H9 (cell line): ENCODE measurements around the gene MZB1. TPM values are rescaled to one million over a fixed set of nuclear protein-coding genes. Genes with fewer than 3 reads are reported as not detected.

ENCODE experiments used
- DNase-seq: peaks from one replicate; pipeline ENCODE4 v3.0.0-alpha.2; 2017
- H2AFZ ChIP-seq: one replicate; pipeline ENCODE4 v1.6.1; 2013; ENCODE audit warnings: mild to moderate bottlenecking, low read length, control low read depth, moderate library complexity
- H2AK5ac ChIP-seq: 2 replicates; pipeline ENCODE4 v1.6.1; 2013; ENCODE audit warnings: low read length, control low read depth, mixed read lengths; ENCODE audit not compliant: insufficient read length
- H2BK120ac ChIP-seq: one replicate; pipeline ENCODE4 v1.6.1; 2013; ENCODE audit warnings: low read depth, mild to moderate bottlenecking, low read length, control low read depth, inconsistent platforms; ENCODE audit not compliant: poor library complexity, severe bottlenecking
- H2BK12ac ChIP-seq: 2 replicates; pipeline ENCODE4 v1.6.1; 2013; ENCODE audit warnings: low read length, control low read depth, mixed read lengths, low read depth; ENCODE audit not compliant: insufficient read length
- H2BK15ac ChIP-seq: 2 replicates; pipeline ENCODE4 v1.6.1; 2013; ENCODE audit warnings: low read depth, low read length, control low read depth
- H2BK20ac ChIP-seq: one replicate; pipeline ENCODE4 v1.6.1; 2013; ENCODE audit warnings: low read depth, mild to moderate bottlenecking, low read length, control low read depth, inconsistent platforms; ENCODE audit not compliant: poor library complexity, severe bottlenecking
- H2BK5ac ChIP-seq: 2 replicates; pipeline ENCODE4 v1.6.1; 2013; ENCODE audit warnings: low read length, control low read depth, mixed read lengths; ENCODE audit not compliant: insufficient read length
- H3K14ac ChIP-seq: 2 replicates; pipeline ENCODE4 v1.6.1; 2013; ENCODE audit warnings: low read length, control low read depth; ENCODE audit not compliant: insufficient read depth
- H3K18ac ChIP-seq: 2 replicates; pipeline ENCODE4 v1.6.1; 2013; ENCODE audit warnings: low read depth, mild to moderate bottlenecking, mixed read lengths, low read length, control low read depth; ENCODE audit not compliant: insufficient read length
- H3K23ac ChIP-seq: 2 replicates; pipeline ENCODE4 v1.6.1; 2013; ENCODE audit warnings: low read length, control low read depth, mixed read lengths, low read depth; ENCODE audit not compliant: insufficient read length
- H3K23me2 ChIP-seq: 2 replicates; pipeline ENCODE4 v1.6.1; 2013; ENCODE audit warnings: low read depth, mild to moderate bottlenecking, mixed read lengths, low read length, control low read depth; ENCODE audit not compliant: insufficient read length, poor library complexity, severe bottlenecking
- H3K27ac ChIP-seq: 2 replicates; pipeline ENCODE4 v1.5.1; 2013; ENCODE audit warnings: low read length, control low read depth, mixed read lengths, low read depth; ENCODE audit not compliant: insufficient read length
- H3K27me3 ChIP-seq: 2 replicates; pipeline ENCODE4 v1.6.1; 2013; ENCODE audit warnings: low read length, control low read depth, inconsistent platforms; ENCODE audit not compliant: insufficient read depth
- H3K4ac ChIP-seq: 2 replicates; pipeline ENCODE4 v1.6.1; 2013; ENCODE audit warnings: low read depth, mild to moderate bottlenecking, control low read depth, inconsistent platforms, low read length, moderate library complexity
- H3K4me1 ChIP-seq: 2 replicates; pipeline ENCODE4 v1.6.1; 2013; ENCODE audit warnings: low read length, control low read depth, inconsistent platforms; ENCODE audit not compliant: insufficient read depth
- H3K4me2 ChIP-seq: 2 replicates; pipeline ENCODE4 v1.6.1; 2013; ENCODE audit warnings: low read length, control low read depth, mixed read lengths; ENCODE audit not compliant: insufficient read length, insufficient read depth
- H3K56ac ChIP-seq: 2 replicates; pipeline ENCODE4 v1.6.1; 2013; ENCODE audit warnings: low read depth, mild to moderate bottlenecking, mixed read lengths, low read length, control low read depth; ENCODE audit not compliant: insufficient read length
- H3K79me1 ChIP-seq: 2 replicates; pipeline ENCODE4 v1.6.1; 2013; ENCODE audit warnings: low read depth, mild to moderate bottlenecking, moderate library complexity, low read length, control low read depth, inconsistent platforms; ENCODE audit not compliant: insufficient read depth, poor library complexity, severe bottlenecking
- H3K79me2 ChIP-seq: 2 replicates; pipeline ENCODE4 v1.6.1; 2013; ENCODE audit warnings: low read length, control low read depth, inconsistent platforms; ENCODE audit not compliant: insufficient read depth
- H3K9ac ChIP-seq: 2 replicates; pipeline ENCODE4 v1.6.1; 2013; ENCODE audit warnings: low read length, control low read depth, mixed read lengths; ENCODE audit not compliant: insufficient read length; ENCODE audit errors: extremely low read depth
- H3K9me3 ChIP-seq: one replicate; pipeline ENCODE4 v1.6.1; 2013; ENCODE audit warnings: low read depth, low read length, inconsistent platforms; ENCODE audit not compliant: control insufficient read depth
- H3T11ph ChIP-seq: one replicate; pipeline ENCODE4 v1.6.1; 2013; ENCODE audit warnings: mild to moderate bottlenecking, low read length, control low read depth, inconsistent platforms
- H4K20me1 ChIP-seq: one replicate; pipeline ENCODE4 v1.6.1; 2013; ENCODE audit not compliant: control insufficient read depth, insufficient read length, insufficient read depth
- H4K5ac ChIP-seq: 2 replicates; pipeline ENCODE4 v1.6.1; 2013; ENCODE audit warnings: low read depth, mild to moderate bottlenecking, mixed read lengths, low read length, control low read depth; ENCODE audit not compliant: insufficient read length
- H4K8ac ChIP-seq: replicated peaks from 2 replicates; pipeline ENCODE4 v1.6.1; 2013; ENCODE audit warnings: low read length, control low read depth, mixed read lengths, low read depth; ENCODE audit not compliant: insufficient read length
- H4K91ac ChIP-seq: 2 replicates; pipeline ENCODE4 v1.6.1; 2013; ENCODE audit warnings: low read depth, mild to moderate bottlenecking, moderate library complexity, mixed read lengths, low read length, control low read depth; ENCODE audit not compliant: insufficient read length
- H3K27ac Mint-ChIP-seq, 3 experiments: 2 replicates in 2 of 3; 3 replicates in 1 of 3; pipeline ENCODE4 v1.8.0; 2020 to 2021; ENCODE audit warnings: mixed read lengths in 3 of 3, mild to moderate bottlenecking in 1 of 3, moderate library complexity in 1 of 3
- H3K27me3 Mint-ChIP-seq: 2 replicates; pipeline ENCODE4 v1.8.0; 2021; ENCODE audit warnings: low read depth, mild to moderate bottlenecking, moderate library complexity, mixed read lengths
- H3K36me3 Mint-ChIP-seq, 3 experiments: 2 replicates in 2 of 3; 3 replicates in 1 of 3; pipeline ENCODE4 v1.8.0; 2020 to 2021; ENCODE audit warnings: low read depth in 3 of 3, mixed read lengths in 3 of 3; ENCODE audit not compliant: insufficient read depth in 1 of 3
- H3K4me1 Mint-ChIP-seq, 2 experiments: 2 replicates each; pipeline ENCODE4 v1.8.0; 2020; ENCODE audit warnings: mixed read lengths in 2 of 2
- H3K4me3 Mint-ChIP-seq, 2 experiments: 2 replicates in 1 of 2; 3 replicates in 1 of 2; pipeline ENCODE4 v1.8.0; 2020 to 2021; ENCODE audit warnings: mild to moderate bottlenecking in 2 of 2, mixed read lengths in 2 of 2, moderate library complexity in 1 of 2
- H3K9me3 Mint-ChIP-seq, 2 experiments: 2 replicates in 1 of 2; 3 replicates in 1 of 2; pipeline ENCODE4 v1.8.0; 2020; ENCODE audit warnings: mild to moderate bottlenecking in 2 of 2, mixed read lengths in 2 of 2, moderate library complexity in 1 of 2
- CTCF ChIP-seq: fragments of 200-600 bp; sonication (generic); conservative IDR thresholded peaks from 3 replicates; pipeline ENCODE4 v1.8.0; 2021; ENCODE audit warnings: antibody characterized with exemption, mild to moderate bottlenecking
- WGBS: extraction: QIAGEN DNeasy Blood & Tissue Kit; methylation state at CpG from one replicate; pipeline ENCODE4 v1.1.7; 2013; ENCODE audit warnings: missing lambda C conversion rate, low lambda C conversion rate, mixed read lengths; ENCODE audit not compliant: insufficient read length; ENCODE audit errors: extremely low coverage; 5-methylcytosine and 5-hydroxymethylcytosine counted together
- total RNA-seq: library from RNA; stranded (reverse); gene quantifications from 2 replicates; pipeline ENCODE4 v1.2.1, GENCODE V29; 2021

Gene MZB1
- total RNA-seq, 1 experiment from 2014 or later = 0.31 TPM

GRCh38 chr5:139360384-139360783, 29.3 kb downstream of the MZB1 start:
- no peaks in the 10 kb centered on the region for H3K23me2 ChIP-seq
- H4K5ac ChIP-seq = no peak overlapping the region
- no peak overlapping the region for H2BK15ac ChIP-seq
- Mint-ChIP-seq H3K36me3 (peaks cover 24 to 50% (median 42%) of the 10 kb centered on the region in 3 experiments; a peak in 6 of 7 replicates), H3K27ac (peak overlapping the region in 1 of 3 experiments; percentile 66; a peak in 1 of 7 replicates), H3K4me1 (peaks cover 0 to 7% of the 10 kb centered on the region in 2 experiments; a peak in 1 of 4 replicates), H3K4me3 (no peak overlapping the region), H3K9me3 (no peaks in the 10 kb centered on the region), H3K27me3 (no peaks in the 10 kb centered on the region)
- peaks cover 19% of the 10 kb centered on the region; the same call in 1 of the 2 replicates for H3K79me2 ChIP-seq
- no peak overlapping the region for H3K9ac ChIP-seq
- H3K27me3 ChIP-seq = no peaks in the 10 kb centered on the region
- H3K18ac ChIP-seq = no peak overlapping the region
- no peak overlapping the region for H4K91ac ChIP-seq
- no peak overlapping the region for H4K8ac ChIP-seq
- no peak overlapping the region for H3T11ph ChIP-seq
- H2BK20ac ChIP-seq = no peak overlapping the region
- H3K79me1 ChIP-seq = peaks cover 19% of the 10 kb centered on the region
- no peaks in the 10 kb centered on the region for H3K4me1 ChIP-seq
- H3K4me2 ChIP-seq = no peak overlapping the region
- H4K20me1 ChIP-seq = no peaks in the 10 kb centered on the region
- no peak overlapping the region for H2AFZ ChIP-seq
- H2BK12ac ChIP-seq = no peak overlapping the region
- no peak overlapping the region for H2AK5ac ChIP-seq
- no peak overlapping the region for H2BK5ac ChIP-seq
- H3K56ac ChIP-seq = no peak overlapping the region
- DNase-seq = no peak
- no peak overlapping the region for H3K27ac ChIP-seq
- H2BK120ac ChIP-seq = no peak overlapping the region
- no peak overlapping the region for H3K14ac ChIP-seq
- H3K4ac ChIP-seq = no peak overlapping the region
- TF ChIP-seq CTCF = no peak
- H3K23ac ChIP-seq = no peak overlapping the region
- WGBS = no CpG with 5 or more reads among the region's 4 CpGs
- H3K9me3 ChIP-seq = no peaks in the 10 kb centered on the region
